Measurements from ENCODE around the gene CLEC3A. TPM values are rescaled to one million over a fixed set of nuclear protein-coding genes. Genes with fewer than 3 reads are reported as not detected.
"Not testable (repeated sequence)": the region's sequence is repeated elsewhere in the genome, so short reads cannot be mapped to it uniquely, and the experiment has no call there.

Gene CLEC3A, protein sequence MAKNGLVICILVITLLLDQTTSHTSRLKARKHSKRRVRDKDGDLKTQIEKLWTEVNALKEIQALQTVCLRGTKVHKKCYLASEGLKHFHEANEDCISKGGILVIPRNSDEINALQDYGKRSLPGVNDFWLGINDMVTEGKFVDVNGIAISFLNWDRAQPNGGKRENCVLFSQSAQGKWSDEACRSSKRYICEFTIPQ
- polyA plus RNA-seq (2013, experiment 1 of 2) = 0.60 TPM
- polyA plus RNA-seq (2013, experiment 2 of 2) = 0.13 TPM

DNA sequence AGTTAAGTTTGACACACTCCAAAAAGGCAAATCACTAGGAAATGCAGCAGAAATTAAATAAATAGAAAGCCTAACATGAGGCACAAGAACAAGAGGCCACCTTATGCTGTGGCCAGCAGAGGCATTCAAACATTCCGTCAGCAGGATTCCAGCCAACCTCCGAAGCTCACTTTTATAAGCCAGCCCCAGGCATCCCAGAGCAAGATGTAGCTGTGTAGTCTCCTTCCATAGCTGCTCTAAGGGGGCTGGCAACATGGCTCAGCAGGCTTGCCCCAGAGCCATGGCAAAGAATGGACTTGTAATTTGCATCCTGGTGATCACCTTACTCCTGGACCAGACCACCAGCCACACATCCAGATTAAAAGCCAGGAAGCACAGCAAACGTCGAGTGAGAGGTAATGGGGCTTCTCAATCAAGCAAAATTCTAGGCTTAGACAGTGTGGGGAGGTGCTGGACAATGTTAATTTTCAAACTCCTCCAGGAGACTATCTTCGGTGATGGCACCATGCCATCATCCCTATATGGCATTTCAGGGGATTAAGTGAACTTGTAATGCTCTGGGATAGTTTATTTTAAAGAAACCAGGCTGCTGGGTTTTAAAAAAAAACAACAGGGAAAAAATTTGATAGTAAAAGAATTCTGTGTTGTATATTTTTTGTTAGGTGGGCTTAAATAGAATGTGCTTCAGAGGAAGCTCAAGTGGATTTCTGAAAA lies at the start of gene CLEC3A:
Gene CLEC3A (plus strand): TSS at position 202 of the 714 bp plus-strand sequence. CDS start 79 bp downstream, at position 281.
- Histone ChIP-seq H3K27me3 (ENCODE audit: insufficient read depth, low read length) (no peaks in the 10 kb centered on the region), H3K4me3 (ENCODE audit: low read length) (no peak within 1 kb of the TSS), H3K9ac (ENCODE audit: low read depth, low read length) (no peak within 1 kb of the TSS), H3K4me1 (ENCODE audit: insufficient read depth, low read length) (peaks cover 11% of the 10 kb centered on the region; the same call in 1 of the 2 replicates), H3K36me3 (ENCODE audit: insufficient read depth, low read length) (no peaks in the 10 kb centered on the region), H3K9me3 (ENCODE audit: insufficient read depth, low read depth, low read length) (no peaks in the 10 kb centered on the region), H3K27ac (ENCODE audit: low read depth, low read length) (no peak within 1 kb of the TSS)
- WGBS = 70% methylated on average over 5 of the region's 5 CpGs

DNA sequence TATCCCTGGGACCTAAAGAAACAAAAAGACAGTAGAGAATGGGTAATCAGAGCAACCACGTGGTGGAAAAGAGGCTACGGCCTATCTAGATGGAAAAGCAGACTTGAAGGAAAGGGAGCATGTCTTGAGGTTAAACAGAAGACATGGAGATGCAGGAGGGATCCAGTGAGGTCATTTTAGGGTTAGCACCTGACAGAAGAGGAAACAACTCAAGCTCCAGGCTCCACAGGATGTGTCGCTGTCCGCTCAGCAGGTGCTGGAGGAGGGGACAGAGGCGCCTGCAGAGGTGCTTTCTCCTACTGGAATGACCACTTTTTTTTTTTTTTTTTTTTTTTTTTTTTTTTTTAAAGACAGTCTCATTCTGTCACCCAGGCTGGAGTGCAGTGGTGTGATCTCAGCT lies 47.5 kb upstream of the CLEC3A start:
- 82% methylated on average over 4 of the region's 5 CpGs for WGBS
- no peak overlapping the region for H3K9ac ChIP-seq (ENCODE audit: low read depth, low read length)
- peaks cover 36% of the 10 kb centered on the region for H3K36me3 ChIP-seq (ENCODE audit: insufficient read depth, low read length)
- H3K4me1 ChIP-seq (ENCODE audit: insufficient read depth, low read length) = peaks cover 19% of the 10 kb centered on the region
- no peak overlapping the region for H3K27ac ChIP-seq (ENCODE audit: low read depth, low read length)
- H3K9me3 ChIP-seq (ENCODE audit: insufficient read depth, low read depth, low read length) = no peaks in the 10 kb centered on the region
- no peaks in the 10 kb centered on the region for H3K27me3 ChIP-seq (ENCODE audit: insufficient read depth, low read length)
- no peak overlapping the region for H3K4me3 ChIP-seq (ENCODE audit: low read length)

DNA sequence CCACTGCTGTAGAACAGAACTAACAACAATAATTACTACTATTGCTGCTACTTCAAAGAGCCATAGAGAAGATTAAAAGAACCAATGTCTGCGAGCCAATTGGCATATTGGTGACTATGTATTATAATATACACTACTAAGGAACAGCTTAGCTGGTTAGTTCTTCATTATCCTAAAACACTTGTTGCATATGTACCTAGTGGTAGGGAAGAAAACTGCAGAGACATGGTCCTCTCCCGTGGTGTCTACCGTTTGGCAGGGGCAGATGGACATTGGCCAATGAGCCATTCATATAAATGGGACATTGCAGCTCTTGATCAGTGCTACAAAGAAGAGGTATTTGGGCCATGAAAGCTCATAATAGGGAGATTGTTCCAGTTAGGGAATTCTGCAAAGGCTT lies 46.4 kb upstream of the CLEC3A start:
- Histone ChIP-seq H3K27ac (ENCODE audit: low read depth, low read length) (no peak overlapping the region), H3K4me1 (ENCODE audit: insufficient read depth, low read length) (peaks cover 11% of the 10 kb centered on the region), H3K27me3 (ENCODE audit: insufficient read depth, low read length) (no peaks in the 10 kb centered on the region), H3K36me3 (ENCODE audit: insufficient read depth, low read length) (peaks cover 36% of the 10 kb centered on the region), H3K4me3 (ENCODE audit: low read length) (no peak overlapping the region), H3K9me3 (ENCODE audit: insufficient read depth, low read depth, low read length) (no peaks in the 10 kb centered on the region), H3K9ac (ENCODE audit: low read depth, low read length) (no peak overlapping the region)
- 91% methylated on average over 2 of the region's 3 CpGs for WGBS

DNA sequence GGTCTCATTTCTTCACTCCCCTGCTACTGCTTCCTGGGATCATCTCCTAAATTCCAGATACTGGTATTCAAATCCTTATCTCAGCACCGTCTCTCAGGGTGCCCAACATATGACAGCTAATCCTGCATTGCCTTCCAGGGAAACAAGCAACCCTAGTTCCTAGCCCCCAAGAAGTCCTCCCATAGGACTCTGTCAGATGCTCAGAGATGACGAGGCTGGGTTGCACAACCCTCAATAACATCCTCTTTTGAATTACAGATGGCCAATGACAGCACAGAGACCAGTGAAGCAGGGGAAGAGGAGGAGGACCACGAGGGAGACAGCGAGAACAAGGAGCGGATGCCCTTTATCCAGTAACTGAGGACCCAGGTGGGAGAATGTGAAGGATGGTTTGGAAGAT lies 45.0 kb upstream of the CLEC3A start:
- Histone ChIP-seq H3K36me3 (ENCODE audit: insufficient read depth, low read length) (peaks cover 36% of the 10 kb centered on the region), H3K27me3 (ENCODE audit: insufficient read depth, low read length) (no peaks in the 10 kb centered on the region), H3K9me3 (ENCODE audit: insufficient read depth, low read depth, low read length) (no peaks in the 10 kb centered on the region), H3K9ac (ENCODE audit: low read depth, low read length) (no peak overlapping the region), H3K27ac (ENCODE audit: low read depth, low read length) (no peak overlapping the region), H3K4me1 (ENCODE audit: insufficient read depth, low read length) (0 out of 2 replicates have a peak, but pooled peaks cover 6% of the 10 kb centered on the region), H3K4me3 (ENCODE audit: low read length) (no peak overlapping the region)
- WGBS = 93% methylated on average over 5 of the region's 5 CpGs

DNA sequence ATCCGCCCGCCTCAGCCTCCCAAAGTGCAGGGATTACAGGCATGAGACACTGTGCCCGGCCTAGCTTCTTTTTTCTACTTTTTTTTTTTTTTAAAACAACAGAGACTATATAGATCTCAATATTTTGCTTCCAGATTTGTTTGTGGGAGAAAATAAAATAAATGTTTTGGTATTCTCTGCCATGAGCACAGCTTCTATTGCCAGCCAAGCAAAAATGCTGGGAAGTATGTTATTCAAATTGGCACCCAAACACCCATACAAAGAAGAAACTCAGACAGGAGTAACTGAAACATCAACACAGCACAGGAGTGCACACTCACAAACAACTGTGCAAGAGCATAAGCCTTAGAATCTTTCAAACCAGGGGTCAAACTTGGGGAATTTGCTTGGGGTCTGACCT lies 37.2 kb upstream of the CLEC3A start:
- Histone ChIP-seq H3K4me3 (ENCODE audit: low read length) (no peak overlapping the region), H3K27ac (ENCODE audit: low read depth, low read length) (no peak overlapping the region), H3K36me3 (ENCODE audit: insufficient read depth, low read length) (no peaks in the 10 kb centered on the region), H3K9me3 (ENCODE audit: insufficient read depth, low read depth, low read length) (no peaks in the 10 kb centered on the region), H3K9ac (ENCODE audit: low read depth, low read length) (no peak overlapping the region), H3K27me3 (ENCODE audit: insufficient read depth, low read length) (no peaks in the 10 kb centered on the region), H3K4me1 (ENCODE audit: insufficient read depth, low read length) (0 out of 2 replicates have a peak, but pooled peaks cover under 1% of the 10 kb centered on the region)
- 97% methylated on average over 3 of the region's 3 CpGs for WGBS

DNA sequence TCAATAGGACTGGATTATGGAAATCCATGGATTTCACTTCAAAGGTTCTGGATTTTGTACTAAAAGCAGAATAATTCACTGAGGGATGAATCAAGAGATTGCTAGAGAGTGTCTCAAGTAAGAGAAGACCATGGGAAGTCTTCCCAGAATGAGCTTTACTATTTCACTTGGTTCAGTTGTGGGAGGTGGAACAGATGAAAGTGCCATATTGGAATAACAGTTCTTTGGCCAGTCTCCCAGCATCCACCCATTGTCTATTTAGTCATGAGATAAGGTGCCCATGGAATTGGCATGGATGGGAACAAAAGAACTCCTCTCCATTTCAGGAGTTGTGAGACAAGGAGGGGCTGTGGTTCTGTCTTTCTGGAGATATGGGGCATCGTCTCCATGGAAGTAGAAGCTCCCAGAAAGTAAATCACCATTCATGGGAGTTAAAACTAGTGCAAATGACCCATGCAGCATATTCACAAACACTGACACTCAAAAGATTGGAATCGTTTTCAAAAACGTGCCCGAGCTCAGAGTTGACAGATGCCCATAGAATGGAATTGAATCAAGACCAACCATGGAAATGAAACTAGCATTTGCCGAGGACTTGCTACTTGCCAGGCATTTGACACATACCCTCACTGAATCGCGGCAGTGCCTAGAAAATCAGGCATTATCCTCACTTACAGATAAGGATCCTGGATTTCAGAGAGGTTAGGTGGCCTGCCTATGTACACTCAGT lies 36.2 kb upstream of the CLEC3A start:
- H3K36me3 ChIP-seq (ENCODE audit: insufficient read depth, low read length) = no peaks in the 10 kb centered on the region
- 96% methylated on average over 7 of the region's 7 CpGs for WGBS

DNA sequence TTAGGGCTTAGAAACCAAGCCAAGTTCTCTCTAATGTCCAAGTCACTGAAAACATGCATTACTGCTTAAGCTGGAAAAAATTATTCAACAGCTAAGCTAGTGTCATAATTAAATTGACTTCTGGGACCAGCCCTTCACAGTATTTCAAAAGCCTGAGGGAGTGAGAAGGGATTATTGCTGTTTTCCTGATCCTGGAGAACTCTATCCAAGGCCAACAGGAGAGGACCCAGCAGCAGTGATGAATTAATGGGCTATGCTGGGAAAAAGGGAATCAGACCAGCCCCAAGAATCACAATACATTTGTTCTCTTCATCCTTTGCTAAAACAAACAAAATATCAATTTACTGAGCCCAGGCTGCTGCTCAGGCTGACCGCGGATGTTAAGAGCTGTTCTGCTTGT lies 34.5 kb upstream of the CLEC3A start:
- H3K27ac ChIP-seq (ENCODE audit: low read depth, low read length) = no peak overlapping the region
- no peak overlapping the region for H3K4me3 ChIP-seq (ENCODE audit: low read length)
- H3K27me3 ChIP-seq (ENCODE audit: insufficient read depth, low read length) = no peaks in the 10 kb centered on the region
- WGBS = 94% methylated on average over 2 of the region's 2 CpGs
- H3K36me3 ChIP-seq (ENCODE audit: insufficient read depth, low read length) = no peaks in the 10 kb centered on the region
- peaks cover 3% of the 10 kb centered on the region for H3K9me3 ChIP-seq (ENCODE audit: insufficient read depth, low read depth, low read length)
- H3K4me1 ChIP-seq (ENCODE audit: insufficient read depth, low read length) = peaks cover 25% of the 10 kb centered on the region
- H3K9ac ChIP-seq (ENCODE audit: low read depth, low read length) = no peak overlapping the region

More for the DNA sequence above, 36.2 kb upstream of the CLEC3A start:
- Histone ChIP-seq H3K27me3 (ENCODE audit: insufficient read depth, low read length) (no peaks in the 10 kb centered on the region), H3K9ac (ENCODE audit: low read depth, low read length) (no peak overlapping the region), H3K9me3 (ENCODE audit: insufficient read depth, low read depth, low read length) (peaks cover 2% of the 10 kb centered on the region), H3K4me1 (ENCODE audit: insufficient read depth, low read length) (peaks cover 11% of the 10 kb centered on the region), H3K27ac (ENCODE audit: low read depth, low read length) (no peak overlapping the region), H3K4me3 (ENCODE audit: low read length) (no peak overlapping the region)

DNA sequence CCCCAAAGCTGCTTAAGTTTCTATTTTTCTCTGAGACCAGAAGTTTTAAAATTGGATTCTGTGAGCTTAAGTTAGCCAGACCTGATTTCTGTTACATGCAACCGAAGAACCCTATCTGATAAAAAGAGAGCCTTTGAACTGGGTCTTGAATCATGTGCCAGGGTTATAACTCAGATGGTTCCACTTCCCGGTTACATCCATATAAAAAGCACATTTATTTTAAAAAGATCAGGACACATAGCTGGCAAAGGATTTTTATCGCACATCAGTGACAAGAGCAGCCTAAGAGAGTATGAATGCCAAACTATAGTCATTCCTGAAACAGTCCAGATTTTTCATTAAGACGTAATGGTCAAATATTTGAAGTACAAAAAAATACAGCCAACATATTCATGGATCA lies 32.5 kb upstream of the CLEC3A start:
- Histone ChIP-seq H3K36me3 (ENCODE audit: insufficient read depth, low read length) (no peaks in the 10 kb centered on the region), H3K9ac (ENCODE audit: low read depth, low read length) (no peak overlapping the region), H3K4me3 (ENCODE audit: low read length) (no peak overlapping the region), H3K9me3 (ENCODE audit: insufficient read depth, low read depth, low read length) (peaks cover 5% of the 10 kb centered on the region), H3K4me1 (ENCODE audit: insufficient read depth, low read length) (peaks cover 42% of the 10 kb centered on the region), H3K27me3 (ENCODE audit: insufficient read depth, low read length) (no peaks in the 10 kb centered on the region), H3K27ac (ENCODE audit: low read depth, low read length) (no peak overlapping the region)
- 95% methylated on average over 4 of the region's 4 CpGs for WGBS

DNA sequence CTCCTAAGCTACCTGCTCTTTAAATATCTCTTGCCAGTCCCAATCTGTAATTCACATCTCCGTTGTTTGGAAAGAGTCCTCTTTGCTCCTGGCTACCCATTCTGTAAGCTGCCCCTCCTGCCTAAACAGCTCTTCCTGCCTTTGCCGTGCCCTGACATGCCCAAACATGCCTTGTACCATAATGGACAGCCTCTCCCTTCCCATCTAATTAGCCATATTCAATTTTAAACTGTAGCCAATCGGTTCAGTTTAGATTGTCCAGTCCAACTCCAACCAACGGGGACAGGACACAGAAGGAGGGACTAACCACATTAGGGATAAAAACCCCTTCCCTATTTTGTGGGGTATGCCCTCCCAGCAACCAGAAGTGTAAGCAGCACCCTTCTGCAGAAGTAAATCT lies 30.6 kb upstream of the CLEC3A start:
- no peaks in the 10 kb centered on the region for H3K27me3 ChIP-seq (ENCODE audit: insufficient read depth, low read length)
- H3K9me3 ChIP-seq (ENCODE audit: insufficient read depth, low read depth, low read length) = peaks cover 21% of the 10 kb centered on the region
- peak overlapping the region; percentile 96 for H3K27ac ChIP-seq (ENCODE audit: low read depth, low read length)
- peak overlapping the region; percentile 65 for H3K9ac ChIP-seq (ENCODE audit: low read depth, low read length)
- no peaks in the 10 kb centered on the region for H3K36me3 ChIP-seq (ENCODE audit: insufficient read depth, low read length)
- no peak overlapping the region for H3K4me3 ChIP-seq (ENCODE audit: low read length)
- 50% methylated on average over 4 of the region's 4 CpGs for WGBS
- peaks cover 42% of the 10 kb centered on the region for H3K4me1 ChIP-seq (ENCODE audit: insufficient read depth, low read length)

DNA sequence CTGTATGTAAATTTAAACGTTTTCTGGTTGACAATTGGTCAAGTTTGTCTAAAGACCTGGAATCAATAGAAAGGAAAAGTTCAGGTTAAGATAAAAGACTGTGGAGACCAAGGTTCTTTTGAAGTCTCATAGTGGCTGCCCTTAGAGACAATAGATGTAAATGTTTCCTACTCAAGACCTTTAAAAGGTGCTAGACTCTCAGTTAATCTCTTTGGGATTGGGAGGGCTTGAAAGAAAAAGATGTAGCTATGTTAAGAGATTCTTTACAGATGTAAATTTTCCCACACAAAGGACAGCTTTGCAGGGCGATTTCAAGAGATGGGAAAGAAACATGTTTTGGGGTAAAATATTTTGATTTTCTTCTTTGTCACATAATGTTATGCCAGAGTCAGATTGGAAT lies 30.0 kb upstream of the CLEC3A start:
- peaks cover 42% of the 10 kb centered on the region for H3K4me1 ChIP-seq (ENCODE audit: insufficient read depth, low read length)
- 16% methylated on average over 2 of the region's 2 CpGs for WGBS
- peak overlapping the region; percentile 65; the same call in 1 of the 2 replicates for H3K9ac ChIP-seq (ENCODE audit: low read depth, low read length)
- peak overlapping the region; percentile 96 for H3K27ac ChIP-seq (ENCODE audit: low read depth, low read length)
- not testable (repeated sequence) for H3K36me3 ChIP-seq (ENCODE audit: insufficient read depth, low read length); H3K27me3 ChIP-seq (ENCODE audit: insufficient read depth, low read length); H3K4me3 ChIP-seq (ENCODE audit: low read length)
- peaks cover 25% of the 10 kb centered on the region for H3K9me3 ChIP-seq (ENCODE audit: insufficient read depth, low read depth, low read length)
